ENCODE measurements around the gene CDKAL1. TPM values are rescaled to one million over a fixed set of nuclear protein-coding genes. Genes with fewer than 3 reads are reported as not detected.

CDKAL1 gene
- total and polyA plus RNA-seq, 2 of the 13 experiments (the other 11 are each of a cell fraction or from before 2014, with no cell fraction given) = 9.5 to 27.7 TPM

- no peak for FAIRE-seq
- no peaks in the 10 kb centered on the region for H3K36me3 ChIP-seq (replicated peaks in 1 of 2; ENCODE audit: control insufficient read depth in 1 of 2, insufficient read depth in 2 of 2, low read length in 2 of 2)
- H3K79me2 ChIP-seq (ENCODE audit: insufficient read depth, low read length) = no peaks in the 10 kb centered on the region
- ChIA-PET CTCF (ENCODE audit: low intra/inter-chr PET ratio, low total read pairs) (no interaction called here), POLR2A (no interaction called here)
- H2AFZ ChIP-seq (ENCODE audit: low read length) = no peak overlapping the region
- no peak overlapping the region for H3K9ac ChIP-seq (ENCODE audit: insufficient read depth, low read depth, low read length)
- 98% methylated on average over 4 of the region's 4 CpGs for WGBS (ENCODE audit: low lambda C conversion rate)
- no TSS peak for BruUV-seq (replicated peaks)
- H4K20me1 ChIP-seq (ENCODE audit: insufficient read depth, low read length) = no peaks in the 10 kb centered on the region
- DNase-seq (ENCODE audit: low spot score) = no peak
- intact Hi-C loops (cut with micrococcal nuclease; ENCODE audit: unreplicated experiment) (no loop called here), in situ Hi-C loops (cut with HindIII; ENCODE audit: extremely low pct_ligation_motif_present, low pct_unique_long_range_greater_than_20kb) (no loop called here)
- H3K4me1 ChIP-seq (ENCODE audit: insufficient read depth, low read length) = peaks cover 18% of the 10 kb centered on the region
- no peak overlapping the region for H3K4me3 ChIP-seq (replicated peaks in 1 of 3; ENCODE audit: insufficient read depth in 1 of 3, low read depth in 2 of 3, low read length in 3 of 3)
- no peak overlapping the region for H3K27ac ChIP-seq (ENCODE audit: extremely low read length, insufficient read depth, low read length)
- no peak for ATAC-seq
- H3K27me3 ChIP-seq (ENCODE audit: control insufficient read depth in 1 of 2, insufficient read depth in 2 of 2, low read length in 2 of 2) = no peaks in the 10 kb centered on the region
- no peak overlapping the region for H3K4me2 ChIP-seq (ENCODE audit: low read depth, low read length)
- H3K9me3 ChIP-seq (ENCODE audit: low read length) = peaks cover 10% of the 10 kb centered on the region
- TF ChIP-seq KIAA2018 (CRISPR knock-in tag; IDR thresholded peaks at IDR 0.05; ENCODE audit: borderline replicate concordance) (no peak), SNAPC5 (CRISPR knock-in tag; IDR thresholded peaks at IDR 0.05; ENCODE audit: borderline replicate concordance) (no peak), SRSF9 (IDR thresholded peaks at IDR 0.05; ENCODE audit: borderline replicate concordance, insufficient read depth, low read depth, low read length, poor library complexity, severe bottlenecking) (no peak), IKZF5 (CRISPR knock-in tag; IDR thresholded peaks at IDR 0.05) (no peak), MLX (CRISPR knock-in tag; IDR thresholded peaks at IDR 0.05) (no peak), ZHX1 (CRISPR knock-in tag; IDR thresholded peaks at IDR 0.05; ENCODE audit: low read depth) (no peak), ZNF558 (CRISPR knock-in tag; IDR thresholded peaks at IDR 0.05; ENCODE audit: borderline replicate concordance) (no peak), ESRRA (CRISPR knock-in tag; IDR thresholded peaks at IDR 0.05; ENCODE audit: low read depth) (no peak), DDIT3 (CRISPR knock-in tag; IDR thresholded peaks at IDR 0.05) (no peak)
Observed at GRCh38 chr6:20919677-20920385, 385.6 kb downstream of the CDKAL1 start.
